H1 (cell line): ENCODE data around the gene ABI1. TPM values are rescaled to one million over a fixed set of nuclear protein-coding genes. Genes with fewer than 3 reads are reported as not detected.

Source experiments
- CTCF ChIA-PET: fragments of 300-600 bp; sonication (Branson Sonifier 250); formaldehyde crosslinking; loops from one replicate; lab custom pipeline; 2021; ENCODE audit not compliant: partially characterized antibody; lab: Charles Lee
- POLR2A ChIA-PET: fragments of 300-600 bp; sonication (Branson Sonifier 250); formaldehyde crosslinking; loops from one replicate; lab custom pipeline; 2021; ENCODE audit warnings: inconsistent platforms; ENCODE audit not compliant: partially characterized antibody; lab: Charles Lee
- DNase-seq, 2 experiments: peaks; one replicate each; pipeline versions ENCODE4 v3.0.0 to v3.0.0-alpha.2; 2010 to 2022; ENCODE audit warnings: low spot score in 2 of 2, low read depth in 1 of 2, mixed read lengths in 1 of 2
- FAIRE-seq: peaks from 2 replicates; lab custom pipeline; 2011; peaks lifted over from hg19 to GRCh38; lab: Jason Lieb, UNC
- H2AFZ ChIP-seq: 2 replicates; pipeline ENCODE4 v1.8.1; 2012; ENCODE audit warnings: low read length, inconsistent platforms
- H2AK5ac ChIP-seq: 2 replicates; pipeline ENCODE4 v1.6.1; 2013; ENCODE audit warnings: low read depth, low read length
- H2BK120ac ChIP-seq: replicated peaks from 2 replicates; pipeline ENCODE3; 2013; ENCODE audit warnings: low read depth, low read length, inconsistent platforms
- H2BK12ac ChIP-seq: 2 replicates; pipeline ENCODE4 v1.6.1; 2013; ENCODE audit warnings: low read depth, low read length
- H2BK15ac ChIP-seq: 2 replicates; pipeline ENCODE4 v1.6.1; 2013; ENCODE audit warnings: low read length
- H2BK20ac ChIP-seq: 2 replicates; pipeline ENCODE4 v1.6.1; 2013; ENCODE audit warnings: low read length
- H2BK5ac ChIP-seq: 2 replicates; pipeline ENCODE4 v1.6.1; 2013; ENCODE audit warnings: low read depth, low read length
- H3K14ac ChIP-seq: 2 replicates; pipeline ENCODE4 v1.6.1; 2013; ENCODE audit warnings: inconsistent platforms; ENCODE audit not compliant: insufficient read length
- H3K18ac ChIP-seq: 2 replicates; pipeline ENCODE4 v1.6.1; 2013; ENCODE audit warnings: low read length; ENCODE audit errors: extremely low read depth
- H3K23ac ChIP-seq: 2 replicates; pipeline ENCODE4 v1.6.1; 2013; ENCODE audit warnings: inconsistent platforms; ENCODE audit not compliant: insufficient read length
- H3K23me2 ChIP-seq: 2 replicates; pipeline ENCODE4 v1.6.1; 2013; ENCODE audit warnings: low read depth, low read length
- H3K27ac ChIP-seq: 2 replicates; pipeline ENCODE4 v1.6.1; 2011; ENCODE audit warnings: low read depth, low read length, inconsistent platforms
- H3K27me3 ChIP-seq, 4 experiments: replicated peaks in 1 of 4; 1 replicate in 1 of 4; 2 replicates in 3 of 4; pipeline versions ENCODE4 v1.6.1 to v1.8.1; 2011 to 2013; ENCODE audit warnings: low read length in 3 of 4, mild to moderate bottlenecking in 3 of 4, inconsistent platforms in 2 of 4, mixed read lengths in 2 of 4, moderate library complexity in 1 of 4; ENCODE audit not compliant: control insufficient read depth in 3 of 4, insufficient read depth in 3 of 4; ENCODE audit errors: extremely low read depth in 1 of 4
- H3K36me3 ChIP-seq, 4 experiments: 2 replicates each; pipeline versions ENCODE4 v1.6.1 to v1.8.1; 2011 to 2013; ENCODE audit warnings: mild to moderate bottlenecking in 4 of 4, low read length in 3 of 4, moderate library complexity in 2 of 4, control low read depth in 1 of 4, inconsistent platforms in 1 of 4; ENCODE audit not compliant: insufficient read depth in 4 of 4, control insufficient read depth in 2 of 4
- H3K4ac ChIP-seq: replicated peaks from 2 replicates; pipeline ENCODE3; 2013; ENCODE audit warnings: low read length, low read depth, mixed read lengths, inconsistent platforms; ENCODE audit not compliant: insufficient read length
- H3K4me1 ChIP-seq, 4 experiments: replicated peaks in 1 of 4; 1 replicate in 1 of 4; 2 replicates in 3 of 4; pipeline versions ENCODE4 v1.6.1 to v1.8.1; 2011 to 2013; ENCODE audit warnings: low read length in 3 of 4, inconsistent platforms in 2 of 4, mixed read lengths in 1 of 4; ENCODE audit not compliant: insufficient read depth in 4 of 4, control insufficient read depth in 3 of 4
- H3K4me2 ChIP-seq, 2 experiments: 2 replicates each; pipeline versions ENCODE4 v1.6.1 to v1.8.1; 2011 to 2013; ENCODE audit warnings: low read depth in 2 of 2, low read length in 2 of 2, control low read depth in 1 of 2, inconsistent platforms in 1 of 2, mild to moderate bottlenecking in 1 of 2; ENCODE audit not compliant: insufficient read depth in 1 of 2
- H3K4me3 ChIP-seq, 4 experiments: fragments of 200-600, 300-600 bp in 1 of 4; sonication (generic), shearing (Covaris generic), sonication (Bioruptor Twin) in 1 of 4; 2 replicates each; pipeline versions ENCODE4 v1.5.1 to v1.8.1; 2011 to 2016; ENCODE audit warnings: low read length in 4 of 4, low read depth in 3 of 4, control low read depth in 2 of 4, inconsistent platforms in 2 of 4, mild to moderate bottlenecking in 2 of 4, mixed read lengths in 1 of 4, moderate library complexity in 1 of 4; ENCODE audit not compliant: insufficient read depth in 2 of 4; ENCODE audit errors: extremely low read depth in 1 of 4
- H3K56ac ChIP-seq: replicated peaks from 2 replicates; pipeline ENCODE3; 2013; ENCODE audit warnings: low read depth, mild to moderate bottlenecking, mixed read lengths, low read length, inconsistent platforms; ENCODE audit not compliant: insufficient read length
- H3K79me1 ChIP-seq: 2 replicates; pipeline ENCODE4 v1.6.1; 2013; ENCODE audit warnings: low read depth, low read length, control low read depth
- H3K79me2 ChIP-seq, 2 experiments: 2 replicates each; pipeline versions ENCODE4 v1.6.1 to v1.8.1; 2012 to 2013; ENCODE audit warnings: low read length in 2 of 2, mild to moderate bottlenecking in 2 of 2, inconsistent platforms in 1 of 2; ENCODE audit not compliant: insufficient read depth in 2 of 2, control insufficient read depth in 1 of 2
- H3K9ac ChIP-seq, 4 experiments: replicated peaks in 1 of 4; 1 replicate in 1 of 4; 2 replicates in 3 of 4; pipeline versions ENCODE4 v1.6.1 to v1.8.1; 2011 to 2013; ENCODE audit warnings: low read depth in 3 of 4, low read length in 3 of 4, control low read depth in 2 of 4, mild to moderate bottlenecking in 2 of 4, moderate library complexity in 2 of 4, inconsistent platforms in 1 of 4; ENCODE audit errors: extremely low read depth in 1 of 4
- H3K9me3 ChIP-seq, 2 experiments: 2 replicates each; pipeline versions ENCODE4 v1.6.1 to v1.8.1; 2012 to 2013; ENCODE audit warnings: mild to moderate bottlenecking in 2 of 2, moderate library complexity in 2 of 2, control low read depth in 1 of 2, inconsistent platforms in 1 of 2, low read depth in 1 of 2, low read length in 1 of 2, mixed read lengths in 1 of 2; ENCODE audit not compliant: insufficient read depth in 2 of 2
- H4K20me1 ChIP-seq, 2 experiments: replicated peaks in 1 of 2; 2 replicates each; pipeline versions ENCODE3 to v1.8.1; 2011 to 2013; ENCODE audit warnings: inconsistent platforms in 2 of 2, low read length in 2 of 2, mild to moderate bottlenecking in 1 of 2; ENCODE audit not compliant: insufficient read depth in 2 of 2, control insufficient read depth in 1 of 2
- H4K5ac ChIP-seq: 2 replicates; pipeline ENCODE4 v1.6.1; 2013; ENCODE audit warnings: low read length, low read depth, mixed read lengths, inconsistent platforms; ENCODE audit not compliant: insufficient read length
- H4K8ac ChIP-seq: 2 replicates; pipeline ENCODE4 v1.8.0; 2013; ENCODE audit warnings: mild to moderate bottlenecking, moderate library complexity, low read length, inconsistent platforms; ENCODE audit not compliant: insufficient read depth; ENCODE audit errors: extremely low read depth
- H4K91ac ChIP-seq: replicated peaks from 2 replicates; pipeline ENCODE3; 2013; ENCODE audit warnings: low read length, mixed read lengths, inconsistent platforms; ENCODE audit not compliant: insufficient read length
- HDAC2 ChIP-seq, 2 experiments: fragments of 300-600 bp in 1 of 2; sonication (generic) in 1 of 2; IDR thresholded peaks; 2 replicates each; pipeline ENCODE4 v1.6.1; 2011 to 2012; ENCODE audit warnings: low read depth in 2 of 2, low read length in 2 of 2, mild to moderate bottlenecking in 2 of 2, moderate library complexity in 2 of 2, borderline replicate concordance in 1 of 2, inconsistent platforms in 1 of 2
- HDAC6 ChIP-seq: IDR thresholded peaks from one replicate; pipeline ENCODE4 v1.7.1; 2012; ENCODE audit warnings: low read depth, mild to moderate bottlenecking, inconsistent platforms, low read length, moderate library complexity
- TBP ChIP-seq: IDR thresholded peaks from 2 replicates; pipeline ENCODE4 v1.6.1; 2011; ENCODE audit warnings: low read depth, low read length, improper control_type of control experiment
- TCF12 ChIP-seq: IDR thresholded peaks from 2 replicates; pipeline ENCODE4 v1.6.1; 2011; ENCODE audit warnings: low read depth, mild to moderate bottlenecking, low read length
- TEAD4 ChIP-seq: IDR thresholded peaks from 2 replicates; pipeline ENCODE4 v1.6.1; 2012; ENCODE audit warnings: low read depth, low read length, inconsistent platforms, mixed read lengths
- ZNF274 ChIP-seq: IDR thresholded peaks from 2 replicates; pipeline ENCODE4 v1.7.0; 2012; ENCODE audit warnings: low read length, borderline replicate concordance; ENCODE audit errors: extremely low read depth
- WGBS, 2 experiments: shearing (Covaris generic) in 1 of 2; methylation state at CpG; one replicate each; pipeline versions ENCODE4 v1.1.6 to v1.1.7; 2013 to 2015; ENCODE audit warnings: low lambda C conversion rate in 2 of 2, mixed read lengths in 2 of 2, inconsistent platforms in 1 of 2, low coverage in 1 of 2, missing lambda C conversion rate in 1 of 2; ENCODE audit not compliant: insufficient replicate concordance in 2 of 2, insufficient coverage in 1 of 2, insufficient read length in 1 of 2; ENCODE audit errors: extremely low coverage in 1 of 2, missing lambda C conversion rate in 1 of 2; 5-methylcytosine and 5-hydroxymethylcytosine counted together
- polyA plus RNA-seq, 7 experiments: library from polyadenylated mRNA; depleted of rRNA in 3 of 7; stranded (reverse) in 5 of 7; unstranded in 2 of 7; fragments of >200 nt in 5 of 7; fragments of 200-250 nt in 2 of 7; gene quantifications; 1 replicate in 5 of 7; 2 replicates in 1 of 7; 4 replicates in 1 of 7; pipeline versions ENCODE4 v1.2.1 to v1.2.3, GENCODE V29; 2011 to 2013; ENCODE audit warnings: missing spikeins in 2 of 7, mixed read lengths in 2 of 7
- total RNA-seq: library from RNA; stranded (reverse); fragmentation: NEBNext Ultra II Directional; extraction: Animal tissue kit (Norgen Biotek cat#: 25700); gene quantifications from 2 replicates; pipeline ENCODE4 v1.2.1, GENCODE V29; 2021
- TF ChIP-seq, protein P1 (sequence below): IDR thresholded peaks from 2 replicates; pipeline ENCODE4 v1.6.1; 2012; ENCODE audit warnings: low read length, inconsistent platforms

Gene ABI1
- total and polyA plus RNA-seq, 2 of the 8 experiments (the other 6 are each of a cell fraction or from before 2014, with no cell fraction given) = 35.4 to 37.0 TPM

DNA sequence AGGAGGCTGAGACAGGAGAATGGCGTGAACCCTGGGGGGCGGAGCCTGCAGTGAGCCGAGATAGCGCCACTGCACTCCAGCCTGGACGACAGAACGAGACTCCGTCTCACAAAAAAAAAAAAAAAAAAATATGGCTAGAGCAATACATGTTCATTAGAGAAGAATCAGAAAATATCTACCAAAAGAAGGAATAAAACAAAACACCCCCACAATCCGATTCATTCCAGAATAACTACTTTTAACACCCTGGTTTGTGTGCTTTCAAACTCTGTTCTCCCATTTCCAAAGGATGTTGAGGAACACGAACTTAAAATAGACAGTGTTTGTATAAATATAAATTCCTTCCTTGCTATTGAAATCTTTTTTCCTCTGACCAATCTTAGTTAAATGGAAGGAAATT, 156.8 kb downstream of the ABI1 start:
- no peaks in the 10 kb centered on the region for H4K20me1 ChIP-seq
- H3K27me3 ChIP-seq = no peaks in the 10 kb centered on the region
- no peak overlapping the region for H2BK20ac ChIP-seq
- no peaks in the 10 kb centered on the region for H3K9me3 ChIP-seq
- FAIRE-seq (no peak), DNase-seq (no peak)
- H3K18ac ChIP-seq = no peak overlapping the region
- H3K9ac ChIP-seq = no peak overlapping the region
- no peak overlapping the region for H3K56ac ChIP-seq
- H3K14ac ChIP-seq = no peak overlapping the region
- H3K4me3 ChIP-seq = no peak overlapping the region
- no peak overlapping the region for H2BK12ac ChIP-seq
- peaks cover 8 to 46% of the 10 kb centered on the region in 2 experiments for H3K79me2 ChIP-seq
- no peaks in the 10 kb centered on the region for H3K4me1 ChIP-seq
- ChIA-PET CTCF (interaction anchor here (0.6 kb wide), 1 partner anchor 210 kb away, joined by 3 read pairs; no protein-coding TSS in a partner anchor), POLR2A (no interaction called here)
- H3K4ac ChIP-seq = no peak overlapping the region
- no peak overlapping the region for H3K23ac ChIP-seq
- peaks cover 10% of the 10 kb centered on the region for H3K79me1 ChIP-seq
- no peak overlapping the region for H2BK120ac ChIP-seq
- no peak overlapping the region for H2BK15ac ChIP-seq
- H4K5ac ChIP-seq = no peak overlapping the region
- H3K4me2 ChIP-seq = no peak overlapping the region
- H4K91ac ChIP-seq = no peak overlapping the region
- 99% methylated on average over 3 of the region's 9 CpGs; no CpG with 5 or more reads in 1 of the 2 experiments for whole genome bisulfite sequencing, 2 experiments
- no peak overlapping the region for H2AK5ac ChIP-seq
- H3K36me3 ChIP-seq = peaks cover 0 to 38% (median 4%) of the 10 kb centered on the region in 4 experiments; a peak in 7 of 8 replicates
- H2AFZ ChIP-seq = no peak overlapping the region
- no peak overlapping the region for H4K8ac ChIP-seq
- H3K27ac ChIP-seq = no peak overlapping the region
- H3K23me2 ChIP-seq = no peaks in the 10 kb centered on the region
- no peak for TF ChIP-seq TEAD4
- TF ChIP-seq, protein P1, sequence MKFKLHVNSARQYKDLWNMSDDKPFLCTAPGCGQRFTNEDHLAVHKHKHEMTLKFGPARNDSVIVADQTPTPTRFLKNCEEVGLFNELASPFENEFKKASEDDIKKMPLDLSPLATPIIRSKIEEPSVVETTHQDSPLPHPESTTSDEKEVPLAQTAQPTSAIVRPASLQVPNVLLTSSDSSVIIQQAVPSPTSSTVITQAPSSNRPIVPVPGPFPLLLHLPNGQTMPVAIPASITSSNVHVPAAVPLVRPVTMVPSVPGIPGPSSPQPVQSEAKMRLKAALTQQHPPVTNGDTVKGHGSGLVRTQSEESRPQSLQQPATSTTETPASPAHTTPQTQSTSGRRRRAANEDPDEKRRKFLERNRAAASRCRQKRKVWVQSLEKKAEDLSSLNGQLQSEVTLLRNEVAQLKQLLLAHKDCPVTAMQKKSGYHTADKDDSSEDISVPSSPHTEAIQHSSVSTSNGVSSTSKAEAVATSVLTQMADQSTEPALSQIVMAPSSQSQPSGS = no peak
- no peak for TF ChIP-seq TBP
- no peak for TF ChIP-seq ZNF274
- TF ChIP-seq HDAC2 (IDR thresholded peaks at IDR 0.05; ENCODE audit: borderline replicate concordance in 1 of 2, low read depth in 2 of 2, low read length in 2 of 2) = no peak
- no peak for TF ChIP-seq TCF12
- TF ChIP-seq HDAC6 = no peak
- no peak overlapping the region for H2BK5ac ChIP-seq
